Kidney epithelial cell (primary cell): ENCODE measurements around the gene SEMA4A. TPM values are rescaled to one million over a fixed set of nuclear protein-coding genes. Genes with fewer than 3 reads are reported as not detected.
"Not testable (repeated sequence)": the region's sequence is repeated elsewhere in the genome, so short reads cannot be mapped to it uniquely, and the experiment has no call there.

Experiments used
- DNase-seq: peaks from one replicate; pipeline ENCODE4 v3.0.0-alpha.2; 2010; ENCODE audit warnings: low read depth
- H3K27me3 ChIP-seq: 2 replicates; pipeline ENCODE4 v1.6.0; 2011; ENCODE audit warnings: low read length; ENCODE audit not compliant: control insufficient read depth, insufficient read depth
- H3K36me3 ChIP-seq: 2 replicates; pipeline ENCODE4 v1.5.1; 2011; ENCODE audit warnings: low read length; ENCODE audit not compliant: control insufficient read depth, insufficient read depth
- H3K4me3 ChIP-seq: 2 replicates; pipeline ENCODE4 v1.5.1; 2011; ENCODE audit warnings: low read depth, mild to moderate bottlenecking, control low read depth, low read length
- CTCF ChIP-seq: IDR thresholded peaks from 2 replicates; pipeline ENCODE4 v1.5.1; 2011; ENCODE audit warnings: mild to moderate bottlenecking, moderate library complexity, low read length, control low read depth, inconsistent platforms; ENCODE audit not compliant: insufficient read depth, poor library complexity, severe bottlenecking
- total RNA-seq: library from RNA; depleted of rRNA; stranded (reverse); fragments of >200 nt; gene quantifications from 2 replicates; pipeline ENCODE4 v1.2.3, GENCODE V29; 2015

The SEMA4A gene
- total RNA-seq, 1 donor from 2014 or later, result 2.6 TPM

GRCh38 chr1:156167536-156167935 is 14.2 kb downstream of the SEMA4A start:
- no peaks in the 10 kb centered on the region for H3K27me3 ChIP-seq
- TF ChIP-seq CTCF, result no peak
- no peak overlapping the region for H3K4me3 ChIP-seq
- DNase-seq, result no peak
- H3K36me3 ChIP-seq, result no peaks in the 10 kb centered on the region

DNA sequence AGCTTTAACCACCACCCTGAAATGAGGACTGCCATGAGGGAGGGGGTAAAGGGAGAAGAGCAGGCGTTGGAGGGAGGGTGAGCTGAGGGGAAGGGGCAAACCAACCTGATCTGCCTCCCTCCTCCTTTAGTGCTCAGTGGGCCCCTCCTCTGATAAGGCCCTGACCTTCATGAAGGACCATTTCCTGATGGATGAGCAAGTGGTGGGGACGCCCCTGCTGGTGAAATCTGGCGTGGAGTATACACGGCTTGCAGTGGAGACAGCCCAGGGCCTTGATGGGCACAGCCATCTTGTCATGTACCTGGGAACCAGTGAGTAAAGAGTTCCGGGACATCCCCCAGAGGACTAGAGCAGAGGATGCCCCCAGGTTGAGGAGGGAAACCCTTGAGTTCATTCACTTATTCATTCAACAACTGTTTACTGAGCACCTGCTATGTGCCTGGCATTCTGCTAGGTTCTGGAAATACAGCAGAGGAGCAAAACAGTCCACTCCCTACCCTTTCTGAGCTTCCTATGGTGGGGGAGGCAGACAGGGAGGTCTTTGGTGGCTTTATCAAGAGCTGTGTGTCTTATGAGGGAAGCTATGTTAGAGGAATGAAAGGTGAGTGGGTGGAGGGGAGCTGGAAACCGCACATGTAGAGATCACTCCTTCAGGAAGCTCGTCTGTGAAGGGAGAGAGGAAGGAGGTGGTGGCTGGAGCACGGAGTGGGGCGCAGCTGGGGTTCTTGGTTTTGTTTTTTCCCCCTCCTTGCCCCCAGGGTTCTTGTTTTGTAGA is 19.5 kb downstream of the SEMA4A start:
- no peak for TF ChIP-seq CTCF
- no peaks in the 10 kb centered on the region for H3K27me3 ChIP-seq
- no peak for DNase-seq
- H3K4me3 ChIP-seq, result no peak overlapping the region
- H3K36me3 ChIP-seq, result no peaks in the 10 kb centered on the region

DNA sequence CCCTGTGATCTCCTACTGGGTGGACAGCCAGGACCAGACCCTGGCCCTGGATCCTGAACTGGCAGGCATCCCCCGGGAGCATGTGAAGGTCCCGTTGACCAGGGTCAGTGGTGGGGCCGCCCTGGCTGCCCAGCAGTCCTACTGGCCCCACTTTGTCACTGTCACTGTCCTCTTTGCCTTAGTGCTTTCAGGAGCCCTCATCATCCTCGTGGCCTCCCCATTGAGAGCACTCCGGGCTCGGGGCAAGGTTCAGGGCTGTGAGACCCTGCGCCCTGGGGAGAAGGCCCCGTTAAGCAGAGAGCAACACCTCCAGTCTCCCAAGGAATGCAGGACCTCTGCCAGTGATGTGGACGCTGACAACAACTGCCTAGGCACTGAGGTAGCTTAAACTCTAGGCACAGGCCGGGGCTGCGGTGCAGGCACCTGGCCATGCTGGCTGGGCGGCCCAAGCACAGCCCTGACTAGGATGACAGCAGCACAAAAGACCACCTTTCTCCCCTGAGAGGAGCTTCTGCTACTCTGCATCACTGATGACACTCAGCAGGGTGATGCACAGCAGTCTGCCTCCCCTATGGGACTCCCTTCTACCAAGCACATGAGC is 23.3 kb downstream of the SEMA4A start:
- Histone ChIP-seq H3K36me3 (no peaks in the 10 kb centered on the region), H3K27me3 (no peaks in the 10 kb centered on the region), H3K4me3 (no peak overlapping the region)
- no peak for TF ChIP-seq CTCF
- no peak for DNase-seq

DNA sequence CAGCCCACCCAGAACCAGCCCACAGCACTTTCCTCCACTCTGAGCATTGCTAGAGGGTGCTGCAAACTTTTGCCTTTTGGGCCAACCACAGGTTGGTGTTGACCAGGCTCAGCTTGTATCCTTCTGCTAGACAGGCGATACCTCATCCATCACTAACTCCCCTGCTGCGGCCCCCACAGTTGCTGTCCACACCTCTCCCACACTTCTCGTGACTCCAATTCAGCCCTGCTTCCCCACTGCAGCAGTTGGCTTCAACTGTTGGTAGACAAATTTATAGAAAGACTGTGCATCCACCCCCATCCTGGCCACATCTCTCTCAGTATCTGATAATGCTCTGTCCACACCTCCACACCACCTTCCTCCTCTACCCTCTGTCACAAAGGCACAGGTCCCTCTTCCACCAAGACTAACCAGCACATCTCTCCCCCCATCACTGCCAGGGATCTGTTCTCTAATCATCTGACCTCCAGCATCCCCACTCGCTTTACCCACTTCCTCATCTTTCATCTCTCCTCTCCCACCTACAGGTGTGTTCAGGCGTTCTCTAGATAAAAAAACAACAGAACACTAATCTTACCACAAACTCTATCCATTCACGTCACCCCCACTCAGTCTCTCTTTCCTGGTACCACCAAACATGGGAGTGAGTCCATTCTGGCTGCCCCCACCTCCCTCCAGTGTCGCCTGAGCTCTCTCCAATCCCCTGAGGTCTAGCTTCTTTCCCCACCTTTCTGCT is 24.7 kb downstream of the SEMA4A start:
- H3K27me3 ChIP-seq, result no peaks in the 10 kb centered on the region
- TF ChIP-seq CTCF, result no peak
- H3K36me3 ChIP-seq, result no peaks in the 10 kb centered on the region
- no peak overlapping the region for H3K4me3 ChIP-seq
- no peak for DNase-seq

DNA sequence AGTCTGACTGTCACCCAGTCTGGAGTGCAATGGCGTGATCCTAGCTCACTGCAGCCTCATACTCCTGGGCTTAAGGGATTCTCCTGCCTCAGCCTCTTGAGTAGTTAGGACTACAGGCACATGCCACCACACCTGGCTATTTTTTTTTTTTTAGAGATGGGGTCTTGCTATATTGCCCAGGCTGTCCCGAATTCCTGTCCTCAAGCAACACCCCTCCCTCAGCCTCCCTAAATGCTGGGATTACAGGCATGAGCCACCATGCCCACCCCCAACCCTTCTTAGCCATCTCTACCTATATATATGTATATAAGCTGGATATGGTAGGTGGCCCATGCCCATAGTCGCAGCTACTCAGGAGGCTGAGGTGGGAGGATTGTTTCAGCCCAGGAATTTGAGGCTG is 27.1 kb downstream of the SEMA4A start:
- TF ChIP-seq CTCF, result no peak
- Histone ChIP-seq H3K36me3 (no peaks in the 10 kb centered on the region), H3K27me3 (no peaks in the 10 kb centered on the region), H3K4me3 (no peak overlapping the region)
- DNase-seq, result no peak

DNA sequence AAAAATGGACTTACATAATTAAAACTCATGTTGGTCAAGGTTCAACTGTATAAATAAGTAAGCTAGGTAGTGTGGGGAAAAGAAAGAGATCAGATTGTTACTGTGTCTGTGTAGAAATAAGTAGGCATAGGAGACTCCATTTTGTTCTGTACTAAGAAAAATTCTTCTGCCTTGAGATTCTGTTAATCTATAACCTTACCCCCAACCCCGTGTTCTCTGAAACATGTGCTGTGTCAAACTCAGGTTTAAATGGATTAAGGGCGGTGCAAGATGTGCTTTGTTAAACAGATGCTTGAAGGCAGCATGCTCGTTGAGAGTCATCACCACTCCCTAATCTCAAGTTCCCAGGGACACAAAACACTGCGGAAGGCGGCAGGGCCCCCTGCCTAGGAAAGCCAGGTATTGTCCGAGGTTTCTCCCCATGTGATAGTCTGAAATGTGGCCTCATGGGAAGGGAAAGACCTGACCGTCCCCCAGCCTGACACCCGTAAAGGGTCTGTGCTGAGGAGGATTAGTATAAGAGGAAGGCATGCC is 28.1 kb downstream of the SEMA4A start:
- not testable (repeated sequence) for H3K27me3 ChIP-seq, DNase-seq, H3K4me3 ChIP-seq, H3K36me3 ChIP-seq

DNA sequence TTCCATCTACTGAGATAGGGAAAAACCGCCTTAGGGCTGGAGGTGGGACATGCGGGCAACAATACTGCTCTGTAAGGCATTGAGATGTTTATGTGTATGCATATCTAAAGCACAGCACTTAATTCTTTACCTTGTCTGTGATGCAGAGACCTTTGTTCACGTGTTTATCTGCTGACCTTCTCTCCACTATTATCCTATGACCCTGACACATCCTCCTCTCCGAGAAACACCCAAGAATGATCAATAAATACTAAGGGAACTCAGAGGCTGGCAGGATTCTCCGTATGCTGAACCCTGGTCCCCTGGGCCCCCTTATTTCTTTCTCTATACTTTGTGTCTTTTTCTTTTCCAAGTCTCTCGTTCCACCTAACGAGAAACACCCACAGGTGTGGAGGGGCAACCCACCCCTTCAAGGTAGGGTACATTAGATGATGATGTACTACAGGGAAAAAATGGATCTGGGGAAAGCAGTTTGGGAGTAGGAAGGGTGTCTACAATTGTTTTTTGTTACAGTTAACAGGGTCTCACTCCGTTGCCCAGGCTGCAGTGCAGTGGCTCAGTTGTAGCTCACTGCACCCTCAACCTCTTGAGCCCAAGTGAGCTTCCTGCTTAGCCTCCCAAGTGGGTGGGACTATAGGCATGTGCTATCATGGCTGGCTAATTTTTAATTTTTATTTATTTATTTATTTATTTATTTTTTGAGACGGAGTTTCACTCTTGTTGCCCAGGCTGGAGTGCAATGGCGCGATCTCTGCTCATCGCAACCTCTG is 28.8 kb downstream of the SEMA4A start:
- H3K4me3 ChIP-seq, DNase-seq, H3K27me3 ChIP-seq, H3K36me3 ChIP-seq: not testable (repeated sequence)
